HUES48 (cell line): ENCODE measurements around the gene EMC9.

Experiments used
- H3K27ac ChIP-seq: one replicate; pipeline ENCODE4 v1.7.0; 2013; ENCODE audit warnings: low read depth, low read length, inconsistent platforms
- H3K27me3 ChIP-seq: 2 replicates; pipeline ENCODE4 v1.6.1; 2013; ENCODE audit warnings: mild to moderate bottlenecking, low read length; ENCODE audit not compliant: control insufficient read depth, insufficient read depth
- H3K36me3 ChIP-seq: 2 replicates; pipeline ENCODE4 v1.6.1; 2013; ENCODE audit warnings: low read length; ENCODE audit not compliant: control insufficient read depth, insufficient read depth
- H3K4me1 ChIP-seq: 2 replicates; pipeline ENCODE4 v1.6.1; 2013; ENCODE audit warnings: mild to moderate bottlenecking, low read length; ENCODE audit not compliant: control insufficient read depth, insufficient read depth
- H3K4me3 ChIP-seq: 2 replicates; pipeline ENCODE4 v1.5.1; 2013; ENCODE audit warnings: mild to moderate bottlenecking, low read depth, low read length
- H3K9ac ChIP-seq: 2 replicates; pipeline ENCODE4 v1.6.1; 2013; ENCODE audit warnings: mild to moderate bottlenecking, low read depth, low read length, moderate library complexity
- H3K9me3 ChIP-seq: 2 replicates; pipeline ENCODE4 v1.6.1; 2013; ENCODE audit warnings: low read length; ENCODE audit not compliant: control insufficient read depth, insufficient read depth

Gene EMC9

GRCh38 chr14:24092505-24093206, 48.7 kb downstream of the EMC9 start:
- Histone ChIP-seq H3K4me1 (peaks cover 16% of the 10 kb centered on the region), H3K4me3 (no peak overlapping the region), H3K36me3 (0 out of 2 replicates have a peak, but pooled peaks cover under 1% of the 10 kb centered on the region), H3K27me3 (no peaks in the 10 kb centered on the region), H3K27ac (no peak overlapping the region), H3K9me3 (no peaks in the 10 kb centered on the region), H3K9ac (no peak overlapping the region)

DNA sequence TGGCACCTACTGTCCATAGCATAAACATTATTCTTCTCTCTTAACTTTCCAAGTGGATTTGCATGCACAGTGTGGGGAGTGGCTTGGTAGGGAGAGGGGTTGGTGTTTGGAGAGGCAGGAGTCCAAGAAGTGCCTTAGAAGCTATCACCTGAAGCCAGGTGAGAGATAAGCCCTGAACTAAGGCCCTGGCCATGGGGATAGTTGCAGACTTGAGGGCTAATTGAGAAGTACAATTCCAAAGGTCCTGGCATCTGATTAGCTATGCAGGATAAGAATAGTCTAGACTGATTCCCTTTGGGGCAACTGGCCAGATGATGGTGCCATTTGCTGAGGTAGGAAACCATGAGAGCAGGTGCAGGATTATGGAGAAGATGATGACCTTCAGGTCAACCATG, 49.3 kb downstream of the EMC9 start:
- Histone ChIP-seq H3K4me1 (peaks cover 16% of the 10 kb centered on the region), H3K27ac (no peak overlapping the region), H3K27me3 (no peaks in the 10 kb centered on the region), H3K9me3 (no peaks in the 10 kb centered on the region), H3K9ac (no peak overlapping the region), H3K4me3 (no peak overlapping the region), H3K36me3 (no peaks in the 10 kb centered on the region)

DNA sequence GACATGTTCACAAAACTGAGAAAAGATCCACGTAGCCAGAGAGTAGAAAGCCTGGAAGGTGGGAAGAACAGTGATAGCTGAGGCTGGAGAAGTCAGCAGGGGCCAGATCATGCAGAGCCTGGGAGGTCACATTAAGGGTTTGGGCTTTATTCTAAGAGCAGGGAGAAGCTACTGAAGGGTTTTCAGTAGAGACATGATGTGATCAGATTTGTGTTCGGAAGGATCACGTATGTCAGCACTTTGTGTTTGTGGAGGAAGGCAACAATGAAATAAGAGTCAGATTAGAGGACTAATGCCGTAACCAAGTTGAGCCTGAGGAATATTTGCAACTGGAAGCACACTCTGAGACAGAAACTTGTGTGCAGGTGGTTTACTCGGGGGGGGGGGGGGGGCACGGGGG, 51.5 kb downstream of the EMC9 start:
- H3K4me1 ChIP-seq = peaks cover 6% of the 10 kb centered on the region
- no peaks in the 10 kb centered on the region for H3K9me3 ChIP-seq
- H3K4me3 ChIP-seq = no peak overlapping the region
- no peaks in the 10 kb centered on the region for H3K27me3 ChIP-seq
- no peak overlapping the region for H3K27ac ChIP-seq
- H3K36me3 ChIP-seq = no peaks in the 10 kb centered on the region
- no peak overlapping the region for H3K9ac ChIP-seq
